ENCODE data around the gene ATP2B3.

The ATP2B3 gene

DNA sequence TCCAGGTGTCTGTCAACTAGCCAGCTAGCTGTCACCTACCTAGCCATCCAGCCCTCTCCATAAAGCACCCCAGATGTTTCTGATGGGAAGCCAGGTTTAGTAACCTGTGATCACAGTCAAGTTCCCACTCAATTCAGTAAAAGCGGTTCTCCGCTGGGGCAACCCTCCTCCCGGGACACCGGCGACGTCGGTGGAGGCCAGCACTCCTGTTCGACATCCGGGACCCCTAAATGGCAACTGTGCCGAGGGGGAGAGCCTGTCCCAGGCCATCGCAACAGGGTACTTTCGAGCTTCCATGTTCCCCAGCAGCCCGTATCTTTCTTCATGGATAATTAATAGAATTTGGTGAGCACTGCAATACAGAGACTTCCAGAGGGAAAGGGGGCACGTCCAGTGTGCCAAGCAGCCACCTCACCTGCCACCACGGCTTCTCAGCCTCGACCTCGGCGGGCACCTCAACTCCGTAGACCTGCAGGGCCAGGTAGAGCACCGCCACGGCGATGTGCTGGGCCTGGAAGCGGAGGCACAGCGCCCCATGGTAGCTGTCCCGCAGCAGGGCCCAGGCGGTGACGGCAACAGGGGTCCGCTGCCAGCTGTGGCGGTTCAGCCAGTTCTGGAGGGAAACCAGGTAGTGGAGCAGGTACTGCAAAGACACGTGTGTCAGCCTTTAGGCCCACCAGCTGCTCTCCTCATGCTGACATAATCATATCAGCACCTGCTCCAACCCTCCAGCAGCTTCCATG, 74.8 kb downstream of the ATP2B3 start:
- H3K9me2 ChIP-seq (replicated peaks; ENCODE audit: insufficient read depth, low read length) = no peaks in the 10 kb centered on the region
- no peak overlapping the region for H3K4me2 ChIP-seq (ENCODE audit: low read depth, low read length)
- DNase-seq = no peak
- TF ChIP-seq EZH2phosphoT487 (IDR thresholded peaks at IDR 0.05; ENCODE audit: low read length) (no peak), EZH2 (optimal IDR thresholded peaks at IDR 0.05; ENCODE audit: low read depth, low read length) (no peak)
- TF ChIP-seq, protein P1, sequence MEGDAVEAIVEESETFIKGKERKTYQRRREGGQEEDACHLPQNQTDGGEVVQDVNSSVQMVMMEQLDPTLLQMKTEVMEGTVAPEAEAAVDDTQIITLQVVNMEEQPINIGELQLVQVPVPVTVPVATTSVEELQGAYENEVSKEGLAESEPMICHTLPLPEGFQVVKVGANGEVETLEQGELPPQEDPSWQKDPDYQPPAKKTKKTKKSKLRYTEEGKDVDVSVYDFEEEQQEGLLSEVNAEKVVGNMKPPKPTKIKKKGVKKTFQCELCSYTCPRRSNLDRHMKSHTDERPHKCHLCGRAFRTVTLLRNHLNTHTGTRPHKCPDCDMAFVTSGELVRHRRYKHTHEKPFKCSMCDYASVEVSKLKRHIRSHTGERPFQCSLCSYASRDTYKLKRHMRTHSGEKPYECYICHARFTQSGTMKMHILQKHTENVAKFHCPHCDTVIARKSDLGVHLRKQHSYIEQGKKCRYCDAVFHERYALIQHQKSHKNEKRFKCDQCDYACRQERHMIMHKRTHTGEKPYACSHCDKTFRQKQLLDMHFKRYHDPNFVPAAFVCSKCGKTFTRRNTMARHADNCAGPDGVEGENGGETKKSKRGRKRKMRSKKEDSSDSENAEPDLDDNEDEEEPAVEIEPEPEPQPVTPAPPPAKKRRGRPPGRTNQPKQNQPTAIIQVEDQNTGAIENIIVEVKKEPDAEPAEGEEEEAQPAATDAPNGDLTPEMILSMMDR (IDR thresholded peaks at IDR 0.05; ENCODE audit: low read length) = no peak
- no peaks in the 10 kb centered on the region for H4K20me1 ChIP-seq (ENCODE audit: insufficient read depth, low read length)
- no peaks in the 10 kb centered on the region for H3K36me3 ChIP-seq (replicated peaks; ENCODE audit: insufficient read depth, low read length)
- H3K9ac ChIP-seq (ENCODE audit: low read length) = no peak overlapping the region
- H3F3A ChIP-seq (ENCODE audit: insufficient read depth, low read length) = no peaks in the 10 kb centered on the region
- no peaks in the 10 kb centered on the region for H3K9me3 ChIP-seq (replicated peaks; ENCODE audit: insufficient read depth, low read length)
- H3K27me3 ChIP-seq (replicated peaks; ENCODE audit: insufficient read depth, low read length) = no peaks in the 10 kb centered on the region
- H2AFZ ChIP-seq (ENCODE audit: low read length) = no peak overlapping the region
- no peak overlapping the region for H3K27ac ChIP-seq (ENCODE audit: low read length)
- no peak overlapping the region for H3K4me3 ChIP-seq (ENCODE audit: low read length)
- H3K79me2 ChIP-seq (ENCODE audit: low read length) = 0 out of 2 replicates have a peak, but pooled peaks cover 4% of the 10 kb centered on the region
- H3K4me1 ChIP-seq (ENCODE audit: low read length) = no peaks in the 10 kb centered on the region

DNA sequence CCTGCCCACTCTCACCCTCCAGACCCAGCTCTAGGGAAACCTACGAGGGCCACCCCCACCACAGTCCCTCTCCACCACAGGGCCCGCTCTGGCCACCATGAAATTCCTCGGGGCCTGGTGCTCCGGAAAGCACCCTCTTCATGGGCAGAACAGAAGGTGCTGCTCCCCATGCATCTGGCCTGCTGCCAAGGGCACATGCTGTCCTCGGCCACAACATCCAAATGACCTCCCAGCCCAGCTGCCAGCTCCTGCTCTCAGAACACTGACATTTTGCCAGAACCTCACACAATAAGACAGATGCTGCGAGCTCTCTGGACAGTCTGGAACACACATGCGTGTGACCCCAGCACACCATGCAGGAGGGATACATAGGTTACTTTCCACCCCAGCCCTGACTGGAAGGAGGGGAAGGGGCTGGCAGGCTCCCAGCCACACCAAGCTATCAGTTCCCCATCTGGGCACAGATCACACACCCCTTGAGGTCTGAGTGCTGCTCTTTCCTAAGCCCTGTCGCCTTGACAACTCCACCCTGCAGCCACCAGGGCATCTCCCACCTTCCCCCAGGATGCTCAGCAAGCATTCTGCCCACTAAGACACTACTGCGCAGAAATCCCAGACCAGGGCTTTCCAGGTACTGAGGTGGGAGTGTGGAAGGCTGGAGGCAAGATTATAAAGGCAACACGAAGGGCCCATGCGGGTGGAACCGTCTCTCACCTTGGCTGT, 75.7 kb downstream of the ATP2B3 start:
- H3K79me2 ChIP-seq (ENCODE audit: low read length) = peaks cover 13% of the 10 kb centered on the region
- H4K20me1 ChIP-seq (ENCODE audit: insufficient read depth, low read length) = no peaks in the 10 kb centered on the region
- H2AFZ ChIP-seq (ENCODE audit: low read length) = no peak overlapping the region
- no peak for TF ChIP-seq EZH2 (optimal IDR thresholded peaks at IDR 0.05; ENCODE audit: low read depth, low read length)
- TF ChIP-seq EZH2phosphoT487 (IDR thresholded peaks at IDR 0.05; ENCODE audit: low read length) = no peak
- TF ChIP-seq, protein P1 (IDR thresholded peaks at IDR 0.05; ENCODE audit: low read length) = no peak
- no peaks in the 10 kb centered on the region for H3K4me1 ChIP-seq (ENCODE audit: low read length)
- no peak overlapping the region for H3K4me3 ChIP-seq (ENCODE audit: low read length)
- no peak overlapping the region for H3K27ac ChIP-seq (ENCODE audit: low read length)
- DNase-seq = no peak
- H3K9ac ChIP-seq (ENCODE audit: low read length) = no peak overlapping the region
- H3K27me3 ChIP-seq (replicated peaks; ENCODE audit: insufficient read depth, low read length) = no peaks in the 10 kb centered on the region
- H3F3A ChIP-seq (ENCODE audit: insufficient read depth, low read length) = no peaks in the 10 kb centered on the region
- no peaks in the 10 kb centered on the region for H3K36me3 ChIP-seq (replicated peaks; ENCODE audit: insufficient read depth, low read length)
- H3K4me2 ChIP-seq (ENCODE audit: low read depth, low read length) = no peak overlapping the region
- no peaks in the 10 kb centered on the region for H3K9me3 ChIP-seq (replicated peaks; ENCODE audit: insufficient read depth, low read length)
- no peaks in the 10 kb centered on the region for H3K9me2 ChIP-seq (replicated peaks; ENCODE audit: insufficient read depth, low read length)

DNA sequence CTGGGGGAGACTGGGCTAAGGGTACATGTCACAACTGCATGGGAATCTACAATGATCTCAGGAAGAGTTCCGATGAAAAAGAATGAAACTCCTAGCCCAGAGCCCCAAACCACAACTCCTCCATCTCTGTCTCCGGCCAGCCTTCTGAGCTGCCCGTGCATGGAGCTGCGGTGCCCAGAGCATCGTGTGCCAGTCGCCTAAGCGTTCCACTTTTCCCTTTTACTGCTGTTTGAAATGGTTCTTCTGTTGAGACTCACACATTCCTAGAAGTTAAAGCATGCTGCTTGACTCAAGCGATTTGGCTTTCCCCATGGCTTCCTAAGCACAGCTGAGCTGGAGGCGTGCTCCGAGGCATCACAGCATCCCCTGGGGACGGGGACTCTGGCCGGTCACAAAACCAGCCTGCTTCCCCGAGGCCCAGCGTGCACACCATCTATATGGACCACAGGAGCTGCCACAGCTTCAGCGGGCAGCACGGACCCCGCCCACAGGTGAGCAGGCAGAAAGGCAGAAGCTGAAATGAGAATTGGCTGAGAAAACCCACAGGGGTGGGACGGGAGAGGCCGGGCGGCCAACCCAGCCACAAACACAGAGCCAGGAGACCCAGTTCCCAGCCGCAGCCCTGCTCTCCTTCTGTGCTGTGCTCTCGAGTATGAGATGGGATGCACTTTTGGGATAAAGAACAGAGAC, 76.5 kb downstream of the ATP2B3 start:
- Histone ChIP-seq H4K20me1 (ENCODE audit: insufficient read depth, low read length) (no peaks in the 10 kb centered on the region), H3K36me3 (replicated peaks; ENCODE audit: insufficient read depth, low read length) (no peaks in the 10 kb centered on the region)
- TF ChIP-seq, protein P1 (IDR thresholded peaks at IDR 0.05; ENCODE audit: low read length) = no peak
- TF ChIP-seq EZH2phosphoT487 (IDR thresholded peaks at IDR 0.05; ENCODE audit: low read length) (no peak), EZH2 (optimal IDR thresholded peaks at IDR 0.05; ENCODE audit: low read depth, low read length) (no peak)

More for the DNA sequence above, 76.5 kb downstream of the ATP2B3 start:
- H3K27ac ChIP-seq (ENCODE audit: low read length) = no peak overlapping the region
- no peak for DNase-seq
- H2AFZ ChIP-seq (ENCODE audit: low read length) = no peak overlapping the region
- H3K9me3 ChIP-seq (replicated peaks; ENCODE audit: insufficient read depth, low read length) = no peaks in the 10 kb centered on the region
- H3K9me2 ChIP-seq (replicated peaks; ENCODE audit: insufficient read depth, low read length) = no peaks in the 10 kb centered on the region
- no peak overlapping the region for H3K9ac ChIP-seq (ENCODE audit: low read length)
- no peaks in the 10 kb centered on the region for H3K27me3 ChIP-seq (replicated peaks; ENCODE audit: insufficient read depth, low read length)
- no peaks in the 10 kb centered on the region for H3F3A ChIP-seq (ENCODE audit: insufficient read depth, low read length)
- H3K79me2 ChIP-seq (ENCODE audit: low read length) = peaks cover 18% of the 10 kb centered on the region
- H3K4me2 ChIP-seq (ENCODE audit: low read depth, low read length) = no peak overlapping the region
- H3K4me1 ChIP-seq (ENCODE audit: low read length) = no peaks in the 10 kb centered on the region
- H3K4me3 ChIP-seq (ENCODE audit: low read length) = no peak overlapping the region
